ENCODE results near the gene F7. TPM values are rescaled to one million over a fixed set of nuclear protein-coding genes. Genes with fewer than 3 reads are reported as not detected.

F7 gene
- total RNA-seq, 1 experiment from 2014 or later, result not detected

- intact Hi-C loops (cut with micrococcal nuclease), result no loop called here
- H3K9me3 ChIP-seq (ENCODE audit: low read length), result no peaks in the 10 kb centered on the region
- no peaks in the 10 kb centered on the region for H3F3A ChIP-seq (ENCODE audit: low read length, unreplicated experiment)
- DNase-seq, result no peak
- no peak overlapping the region for H2AFZ ChIP-seq (ENCODE audit: low read length)
- no peaks in the 10 kb centered on the region for H4K20me1 ChIP-seq (ENCODE audit: low read length)
- no peak overlapping the region for H3K4me2 ChIP-seq (ENCODE audit: low read length)
- H3K4me3 ChIP-seq (ENCODE audit: low read length), result no peak overlapping the region
- no peaks in the 10 kb centered on the region for H3K9me2 ChIP-seq (replicated peaks; ENCODE audit: low read length)
- ChIA-PET POLR2A (ENCODE audit: unreplicated experiment) (no interaction called here), CTCF (no interaction called here)
- no peaks in the 10 kb centered on the region for H3K4me1 ChIP-seq (ENCODE audit: insufficient read depth, low read length)
- no peaks in the 10 kb centered on the region for H3K36me3 ChIP-seq (ENCODE audit: low read depth, low read length)
- no peak overlapping the region for H3K27ac ChIP-seq (ENCODE audit: low read length)
- no peak for ATAC-seq
- no peak overlapping the region for H3K9ac ChIP-seq (ENCODE audit: low read length)
- TF ChIP-seq EZH2phosphoT487 (IDR thresholded peaks at IDR 0.05; ENCODE audit: borderline replicate concordance, low read length) (no peak), EZH2 (IDR thresholded peaks at IDR 0.05; ENCODE audit: low read length, unreplicated experiment) (no peak), CTCF (conservative IDR thresholded peaks at IDR 0.05; ENCODE audit: low read depth, low read length) (no peak)
- no peaks in the 10 kb centered on the region for H3K27me3 ChIP-seq (ENCODE audit: low read length)
- BruUV-seq (replicated peaks), result no TSS peak
- no peaks in the 10 kb centered on the region for H3K79me2 ChIP-seq (ENCODE audit: low read length)
These were observed 14.9 kb downstream of the F7 start for GRCh38 chr13:113120300-113121182.

DNA sequence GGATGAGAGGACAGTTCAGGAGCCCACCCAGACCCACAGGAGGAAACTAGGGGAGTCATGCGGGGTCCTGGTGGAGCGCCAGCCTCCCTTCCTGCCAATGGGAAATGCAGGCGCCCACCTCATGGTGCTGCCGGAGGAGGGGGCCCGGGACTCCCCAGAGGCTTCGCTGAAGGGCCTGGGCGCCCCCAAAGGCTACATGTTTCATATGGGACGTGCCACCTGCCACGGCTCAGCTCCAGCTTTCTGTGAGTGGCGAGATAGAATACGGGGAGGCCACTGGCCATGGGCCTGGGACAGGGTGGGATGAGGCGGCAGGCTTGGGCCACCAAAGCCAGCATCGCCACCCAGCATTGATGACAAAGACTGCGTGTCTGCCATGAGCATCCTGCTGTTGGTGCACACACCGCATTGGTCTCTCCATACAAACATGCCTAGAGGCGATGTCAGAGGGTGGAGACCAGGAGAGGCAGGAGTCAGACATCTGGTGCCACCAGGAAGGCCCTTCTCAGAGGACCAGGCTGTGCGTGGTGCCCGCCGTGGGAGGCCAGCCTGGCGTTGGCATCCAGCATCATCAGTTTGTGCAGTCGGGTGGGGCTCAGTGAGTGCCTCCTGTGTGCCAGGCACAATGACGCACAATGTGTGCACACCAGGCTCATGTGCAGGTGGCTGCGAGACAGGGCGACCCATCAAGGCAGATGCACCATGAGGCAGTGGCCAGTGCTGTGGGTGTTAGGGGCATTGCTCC, 15.8 kb downstream of the F7 start:
- H3K4me2 ChIP-seq (ENCODE audit: low read length), result no peak overlapping the region
- no peak overlapping the region for H3K9ac ChIP-seq (ENCODE audit: low read length)
- H3K9me2 ChIP-seq (replicated peaks; ENCODE audit: low read length), result no peaks in the 10 kb centered on the region
- no peak for TF ChIP-seq EZH2phosphoT487 (IDR thresholded peaks at IDR 0.05; ENCODE audit: borderline replicate concordance, low read length)
- TF ChIP-seq CTCF (conservative IDR thresholded peaks at IDR 0.05; ENCODE audit: low read depth, low read length), result no peak
- TF ChIP-seq EZH2 (IDR thresholded peaks at IDR 0.05; ENCODE audit: low read length, unreplicated experiment), result no peak
- ChIA-PET CTCF (no interaction called here), POLR2A (ENCODE audit: unreplicated experiment) (no interaction called here)
- ATAC-seq (no peak), DNase-seq (no peak)
- intact Hi-C loops (cut with micrococcal nuclease), result no loop called here
- no peaks in the 10 kb centered on the region for H3K9me3 ChIP-seq (ENCODE audit: low read length)
- H2AFZ ChIP-seq (ENCODE audit: low read length), result no peak overlapping the region
- no peak overlapping the region for H3K4me3 ChIP-seq (ENCODE audit: low read length)
- no peaks in the 10 kb centered on the region for H3K4me1 ChIP-seq (ENCODE audit: insufficient read depth, low read length)
- no peaks in the 10 kb centered on the region for H3K36me3 ChIP-seq (ENCODE audit: low read depth, low read length)
- no TSS peak for BruUV-seq (replicated peaks)
- no peak overlapping the region for H3K27ac ChIP-seq (ENCODE audit: low read length)
- no peaks in the 10 kb centered on the region for H3K79me2 ChIP-seq (ENCODE audit: low read length)
- H3K27me3 ChIP-seq (ENCODE audit: low read length), result no peaks in the 10 kb centered on the region
- H3F3A ChIP-seq (ENCODE audit: low read length, unreplicated experiment), result no peaks in the 10 kb centered on the region
- H4K20me1 ChIP-seq (ENCODE audit: low read length), result no peaks in the 10 kb centered on the region

All from PC-3 (cell line).